ENCODE data around the gene GTPBP1.

GTPBP1 gene

GRCh38 chr22:38773363-38773946 lies 67.7 kb downstream of the GTPBP1 start:
- TF ChIP-seq CTCF (IDR thresholded peaks at IDR 0.05; ENCODE audit: low read depth, low read length) = no peak
- DNase-seq (ENCODE audit: low read depth, low spot score) = no peak
- no peak overlapping the region for H3K4me3 ChIP-seq (ENCODE audit: low read depth, low read length)
- in situ Hi-C loops (cut with HindIII; ENCODE audit: low sequenced_read_pairs) = no loop called here

- in situ Hi-C loops (cut with HindIII; ENCODE audit: low sequenced_read_pairs) = no loop called here
- no peak for TF ChIP-seq CTCF (IDR thresholded peaks at IDR 0.05; ENCODE audit: low read depth, low read length)
Observed at GRCh38 chr22:38774496-38775166, 68.9 kb downstream of the GTPBP1 start.

GRCh38 chr22:38775656-38776055 lies 69.9 kb downstream of the GTPBP1 start:
- DNase-seq (ENCODE audit: low read depth, low spot score) = no peak
- H3K4me3 ChIP-seq (ENCODE audit: low read depth, low read length) = no peak overlapping the region

More at GRCh38 chr22:38774496-38775166, 68.9 kb downstream of the GTPBP1 start:
- H3K4me3 ChIP-seq (ENCODE audit: low read depth, low read length) = no peak overlapping the region
- DNase-seq (ENCODE audit: low read depth, low spot score) = no peak

GRCh38 chr22:38776086-38776485 lies 70.3 kb downstream of the GTPBP1 start:
- DNase-seq (ENCODE audit: low read depth, low spot score) = no peak
- TF ChIP-seq CTCF (IDR thresholded peaks at IDR 0.05; ENCODE audit: low read depth, low read length) = no peak
- in situ Hi-C loops (cut with HindIII; ENCODE audit: low sequenced_read_pairs) = no loop called here
- H3K4me3 ChIP-seq (ENCODE audit: low read depth, low read length) = no peak overlapping the region

More at GRCh38 chr22:38775656-38776055, 69.9 kb downstream of the GTPBP1 start:
- in situ Hi-C loops (cut with HindIII; ENCODE audit: low sequenced_read_pairs) = no loop called here
- no peak for TF ChIP-seq CTCF (IDR thresholded peaks at IDR 0.05; ENCODE audit: low read depth, low read length)

GRCh38 chr22:38777087-38777671 lies 71.4 kb downstream of the GTPBP1 start:
- DNase-seq (ENCODE audit: low read depth, low spot score) = no peak
- in situ Hi-C loops (cut with HindIII; ENCODE audit: low sequenced_read_pairs) = no loop called here
- TF ChIP-seq CTCF (IDR thresholded peaks at IDR 0.05; ENCODE audit: low read depth, low read length) = no peak
- no peak overlapping the region for H3K4me3 ChIP-seq (ENCODE audit: low read depth, low read length)

- DNase-seq (ENCODE audit: low read depth, low spot score) = no peak
- in situ Hi-C loops (cut with HindIII; ENCODE audit: low sequenced_read_pairs) = no loop called here
- no peak for TF ChIP-seq CTCF (IDR thresholded peaks at IDR 0.05; ENCODE audit: low read depth, low read length)
- H3K4me3 ChIP-seq (ENCODE audit: low read depth, low read length) = no peak overlapping the region
Observed at GRCh38 chr22:38781033-38781432, 75.3 kb downstream of the GTPBP1 start.
